K562 (cell line): Measurements from ENCODE around the gene ANKRD24. TPM values are rescaled to one million over a fixed set of nuclear protein-coding genes. Genes with fewer than 3 reads are reported as not detected.

ENCODE experiments used
- EWSR1 ChIP-seq: fragments of 450-650 bp; IDR thresholded peaks from 2 replicates; pipeline ENCODE4 v1.6.1; 2018; ENCODE audit warnings: borderline replicate concordance, mild to moderate bottlenecking, low read depth, moderate library complexity; ENCODE audit not compliant: partially characterized antibody
- FOXP1 ChIP-seq: sonication (generic); formaldehyde crosslinking; IDR thresholded peaks from 2 replicates; pipeline ENCODE4 v1.8.0; 2022; ENCODE audit warnings: mild to moderate bottlenecking, missing genetic modification reagents
- ILF3 ChIP-seq: fragments of 450-650 bp; IDR thresholded peaks from 2 replicates; pipeline ENCODE4 v1.6.1; 2018; ENCODE audit warnings: antibody characterized with exemption, mild to moderate bottlenecking, moderate library complexity, borderline replicate concordance
- KDM1A ChIP-seq, 2 experiments: fragments of 450-650 bp; IDR thresholded peaks; 2 replicates each; pipeline ENCODE4 v1.6.1; 2016; ENCODE audit warnings: mild to moderate bottlenecking in 2 of 2
- RFX7 ChIP-seq: fragments of 250-450 bp; sonication (Bioruptor Pico); IDR thresholded peaks from 2 replicates; pipeline ENCODE4 v1.5.1; 2021; ENCODE audit warnings: mild to moderate bottlenecking
- RREB1 ChIP-seq: fragments of 250-450 bp; sonication (Bioruptor Pico); IDR thresholded peaks from 2 replicates; pipeline ENCODE4 v1.4.0; 2020
- SPI1 ChIP-seq: IDR thresholded peaks from 2 replicates; pipeline ENCODE4 v1.6.1; 2011; ENCODE audit warnings: low read depth, low read length, control low read depth, borderline replicate concordance
- SREBF1 ChIP-seq: fragments of 150-350 bp; IDR thresholded peaks from 2 replicates; pipeline ENCODE4 v1.6.1; 2014; ENCODE audit warnings: antibody characterized with exemption, low read depth, low read length, borderline replicate concordance
- THAP7 ChIP-seq: fragments of 250-450 bp; sonication (Bioruptor Pico); IDR thresholded peaks from 2 replicates; pipeline ENCODE4 v1.5.0; 2021
- ZBTB12 ChIP-seq: fragments of 250-450 bp; sonication (Bioruptor Pico); IDR thresholded peaks from 2 replicates; pipeline ENCODE4 v1.4.0; 2020
- ZNF384 ChIP-seq: IDR thresholded peaks from 2 replicates; pipeline ENCODE4 v1.6.1; 2012; ENCODE audit warnings: low read depth, low read length, improper control_type of control experiment
- polyA plus RNA-seq, 8 experiments: library from polyadenylated mRNA; depleted of rRNA in 4 of 8; stranded (reverse) in 5 of 8; unstranded in 3 of 8; fragments of >200 nt; fragmentation: Nextera tagmentation in 2 of 8; fragmentation: Illumina TruSeq in 1 of 8; extraction: Ambion mirVana in 2 of 8; extraction: Trizol in 1 of 8; gene quantifications; 2 replicates each; pipeline versions ENCODE4 v1.2.1 to v1.2.3, GENCODE V29; 2011 to 2014; ENCODE audit warnings: inconsistent platforms in 1 of 8, missing spikeins in 1 of 8
- total RNA-seq, 7 experiments: library from RNA; depleted of rRNA in 6 of 7; stranded (reverse); fragments of >200 nt in 6 of 7; fragmentation: Illumina TruSeq in 2 of 7; extraction: Trizol in 2 of 7; gene quantifications; 2 replicates each; pipeline versions ENCODE4 v1.2.1 to v1.2.3, GENCODE V29; 2011 to 2021; ENCODE audit warnings: low replicate concordance in 1 of 7
- TF ChIP-seq, protein P1 (sequence below): fragments of 250-450 bp; sonication (Bioruptor Pico); IDR thresholded peaks from 2 replicates; pipeline ENCODE4 v1.5.0; 2022; ENCODE audit warnings: mild to moderate bottlenecking
- TF ChIP-seq, protein P2 (sequence below), 2 experiments: fragments of 450-650 bp; IDR thresholded peaks; 2 replicates each; pipeline ENCODE4 v1.6.1; 2016
- TF ChIP-seq, protein P3 (sequence below): IDR thresholded peaks from 2 replicates; pipeline ENCODE4 v1.6.1; 2011; ENCODE audit not compliant: insufficient read length; ENCODE audit errors: extremely low read depth

Gene ANKRD24
- total and polyA plus RNA-seq, 9 of the 15 experiments (the other 6 are each of a cell fraction or from before 2014, with no cell fraction given), result 0.07 to 0.12 (median 0.09) TPM; not detected in 5

GRCh38 chr19:4233282-4233853 lies 50.9 kb downstream of the ANKRD24 start (continued):
- TF ChIP-seq EWSR1 (no peak), ZBTB12 (no peak), KDM1A (IDR thresholded peaks at IDR 0.05) (peak; percentile 98 to 100), RREB1 (CRISPR knock-in tag) (no peak), FOXP1 (CRISPR knock-in tag) (no peak), SPI1 (no peak), RFX7 (CRISPR knock-in tag) (no peak), THAP7 (CRISPR knock-in tag) (no peak), ILF3 (no peak), SREBF1 (no peak), ZNF384 (no peak)
- TF ChIP-seq, protein P1, sequence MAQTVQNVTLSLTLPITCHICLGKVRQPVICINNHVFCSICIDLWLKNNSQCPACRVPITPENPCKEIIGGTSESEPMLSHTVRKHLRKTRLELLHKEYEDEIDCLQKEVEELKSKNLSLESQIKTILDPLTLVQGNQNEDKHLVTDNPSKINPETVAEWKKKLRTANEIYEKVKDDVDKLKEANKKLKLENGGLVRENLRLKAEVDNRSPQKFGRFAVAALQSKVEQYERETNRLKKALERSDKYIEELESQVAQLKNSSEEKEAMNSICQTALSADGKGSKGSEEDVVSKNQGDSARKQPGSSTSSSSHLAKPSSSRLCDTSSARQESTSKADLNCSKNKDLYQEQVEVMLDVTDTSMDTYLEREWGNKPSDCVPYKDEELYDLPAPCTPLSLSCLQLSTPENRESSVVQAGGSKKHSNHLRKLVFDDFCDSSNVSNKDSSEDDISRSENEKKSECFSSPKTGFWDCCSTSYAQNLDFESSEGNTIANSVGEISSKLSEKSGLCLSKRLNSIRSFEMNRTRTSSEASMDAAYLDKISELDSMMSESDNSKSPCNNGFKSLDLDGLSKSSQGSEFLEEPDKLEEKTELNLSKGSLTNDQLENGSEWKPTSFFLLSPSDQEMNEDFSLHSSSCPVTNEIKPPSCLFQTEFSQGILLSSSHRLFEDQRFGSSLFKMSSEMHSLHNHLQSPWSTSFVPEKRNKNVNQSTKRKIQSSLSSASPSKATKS (CRISPR knock-in tag), result no peak
- TF ChIP-seq, protein P2, sequence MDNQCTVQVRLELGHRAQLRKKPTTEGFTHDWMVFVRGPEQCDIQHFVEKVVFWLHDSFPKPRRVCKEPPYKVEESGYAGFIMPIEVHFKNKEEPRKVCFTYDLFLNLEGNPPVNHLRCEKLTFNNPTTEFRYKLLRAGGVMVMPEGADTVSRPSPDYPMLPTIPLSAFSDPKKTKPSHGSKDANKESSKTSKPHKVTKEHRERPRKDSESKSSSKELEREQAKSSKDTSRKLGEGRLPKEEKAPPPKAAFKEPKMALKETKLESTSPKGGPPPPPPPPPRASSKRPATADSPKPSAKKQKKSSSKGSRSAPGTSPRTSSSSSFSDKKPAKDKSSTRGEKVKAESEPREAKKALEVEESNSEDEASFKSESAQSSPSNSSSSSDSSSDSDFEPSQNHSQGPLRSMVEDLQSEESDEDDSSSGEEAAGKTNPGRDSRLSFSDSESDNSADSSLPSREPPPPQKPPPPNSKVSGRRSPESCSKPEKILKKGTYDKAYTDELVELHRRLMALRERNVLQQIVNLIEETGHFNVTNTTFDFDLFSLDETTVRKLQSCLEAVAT (IDR thresholded peaks at IDR 0.05), result no peak
- TF ChIP-seq, protein P3, sequence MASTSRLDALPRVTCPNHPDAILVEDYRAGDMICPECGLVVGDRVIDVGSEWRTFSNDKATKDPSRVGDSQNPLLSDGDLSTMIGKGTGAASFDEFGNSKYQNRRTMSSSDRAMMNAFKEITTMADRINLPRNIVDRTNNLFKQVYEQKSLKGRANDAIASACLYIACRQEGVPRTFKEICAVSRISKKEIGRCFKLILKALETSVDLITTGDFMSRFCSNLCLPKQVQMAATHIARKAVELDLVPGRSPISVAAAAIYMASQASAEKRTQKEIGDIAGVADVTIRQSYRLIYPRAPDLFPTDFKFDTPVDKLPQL, result no peak
